ACHN (cell line): ENCODE results near the gene PIGW.

Experiments used
- DNase-seq: peaks from one replicate; pipeline ENCODE4 v3.0.0-alpha.2; 2015
- in situ Hi-C: cut with HindIII; loops from 2 replicates; pipeline ENCODE4 v1.10.0; 2017; ENCODE audit warnings: low sequenced_read_pairs, low pct_ligation_motif_present, low pct_unique_long_range_greater_than_20kb

The PIGW gene

GRCh38 chr17:36534840-36535668 lies at the start of gene PIGW, which contains the start of gene MYO19:
TSS of gene PIGW (plus strand) at chr17:36534987. CDS start at chr17:36537102, 2,115 bp downstream.
TSS of gene MYO19 (minus strand) at chr17:36534868. CDS start at chr17:36532538, 2,330 bp downstream.
- peak; percentile 92 for DNase-seq
- in situ Hi-C loops = no loop called here

- DNase-seq = no peak
- in situ Hi-C loops = no loop called here
These were observed 49.8 kb upstream of the PIGW start for GRCh38 chr17:36485027-36485426.

- no peak for DNase-seq
- in situ Hi-C loops = no loop called here
These were observed 49.0 kb upstream of the PIGW start for GRCh38 chr17:36485805-36486203.

GRCh38 chr17:36486204-36487194 lies 48.3 kb upstream of the PIGW start, which contains the start of gene ZNHIT3:
TSS of gene ZNHIT3 (plus strand) at chr17:36486681. CDS start at chr17:36486700, 19 bp downstream.
- in situ Hi-C loops = no loop called here
- peak; percentile 94 for DNase-seq

- DNase-seq = no peak
- in situ Hi-C loops = no loop called here
These were observed 40.8 kb upstream of the PIGW start for GRCh38 chr17:36493956-36494355.

- in situ Hi-C loops = no loop called here
- DNase-seq = no peak
These were observed 40.1 kb upstream of the PIGW start for GRCh38 chr17:36494674-36495073.

- in situ Hi-C loops = no loop called here
- no peak for DNase-seq
These were observed 39.7 kb upstream of the PIGW start for GRCh38 chr17:36495076-36495578.

GRCh38 chr17:36496018-36496789 lies 38.6 kb upstream of the PIGW start:
- DNase-seq = no peak

GRCh38 chr17:36498155-36498554 lies 36.6 kb upstream of the PIGW start:
- in situ Hi-C loops = no loop called here

More at GRCh38 chr17:36496018-36496789, 38.6 kb upstream of the PIGW start:
- in situ Hi-C loops = no loop called here

GRCh38 chr17:36498560-36499300 lies 36.1 kb upstream of the PIGW start:
- no peak for DNase-seq
- in situ Hi-C loops = no loop called here

More at GRCh38 chr17:36498155-36498554, 36.6 kb upstream of the PIGW start:
- no peak for DNase-seq

GRCh38 chr17:36500745-36501225 lies 34.0 kb upstream of the PIGW start:
- in situ Hi-C loops = no loop called here
- peak; percentile 22 for DNase-seq

- in situ Hi-C loops = no loop called here
These were observed 33.4 kb upstream of the PIGW start for GRCh38 chr17:36501351-36501750.

GRCh38 chr17:36501963-36502362 lies 32.8 kb upstream of the PIGW start:
- no peak for DNase-seq
- in situ Hi-C loops = no loop called here

More at GRCh38 chr17:36501351-36501750, 33.4 kb upstream of the PIGW start:
- no peak for DNase-seq

- no peak for DNase-seq
- in situ Hi-C loops = no loop called here
These were observed 31.2 kb upstream of the PIGW start for GRCh38 chr17:36503456-36504155.

GRCh38 chr17:36504156-36504545 lies 30.6 kb upstream of the PIGW start:
- in situ Hi-C loops = no loop called here
- DNase-seq = no peak

GRCh38 chr17:36505171-36505570 lies 29.6 kb upstream of the PIGW start:
- no peak for DNase-seq
- in situ Hi-C loops = no loop called here
